ENCODE results near the gene SEMA5B.

- TF ChIP-seq FOXA1 (IDR thresholded peaks at IDR 0.05): no peak
- no peak for TF ChIP-seq SP1 (IDR thresholded peaks at IDR 0.05)
- TF ChIP-seq SUZ12 (IDR thresholded peaks at IDR 0.05): no peak
These were observed 51.7 kb downstream of the SEMA5B start for GRCh38 chr3:122975924-122976293.

Measured in HEK293T (cell line).